NCI-H2081 treated with DMSO at 0.1 percent for 48 hours (cell line): ENCODE measurements around the gene KITLG.
A peak's percentile ranks its signal among the peaks of the same experiment; 100 is the strongest.
"Not testable (repeated sequence)": the region's sequence is repeated elsewhere in the genome, so short reads cannot be mapped to it uniquely, and the experiment has no call there.

Experiments
- DNase-seq: peaks from one replicate; lab custom pipeline; 2025; lab: John Stamatoyannopoulos, UW

Gene KITLG

DNA sequence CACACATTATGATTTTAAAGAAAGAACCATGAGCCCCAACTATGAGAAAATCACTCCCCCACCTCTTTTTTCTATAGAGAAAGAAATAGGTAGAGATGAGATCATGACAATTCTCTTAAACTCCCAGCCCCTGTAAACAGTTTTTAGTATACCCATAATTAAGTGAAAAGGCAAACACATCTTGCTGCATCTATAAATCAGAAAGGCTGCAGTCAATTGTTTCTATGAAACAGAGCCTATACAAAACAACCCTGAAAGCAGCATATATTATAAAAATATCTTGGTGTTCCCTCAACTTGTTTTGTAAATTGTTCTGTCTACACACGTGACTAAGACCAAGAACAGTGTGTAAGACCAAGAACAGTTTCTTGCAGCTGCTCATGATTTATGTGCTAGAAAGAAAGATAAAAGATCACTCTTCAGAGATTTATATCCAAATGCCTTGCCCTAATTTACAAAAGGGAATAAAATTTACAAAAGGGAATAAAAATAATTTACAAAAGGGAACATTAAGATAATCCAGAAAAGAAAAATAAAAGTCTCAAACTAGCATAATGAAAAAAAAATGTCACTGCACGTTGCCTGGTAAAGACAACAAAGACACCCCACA lies 4.8 kb downstream of the KITLG start:
- peak; percentile 66 for DNase-seq

DNA sequence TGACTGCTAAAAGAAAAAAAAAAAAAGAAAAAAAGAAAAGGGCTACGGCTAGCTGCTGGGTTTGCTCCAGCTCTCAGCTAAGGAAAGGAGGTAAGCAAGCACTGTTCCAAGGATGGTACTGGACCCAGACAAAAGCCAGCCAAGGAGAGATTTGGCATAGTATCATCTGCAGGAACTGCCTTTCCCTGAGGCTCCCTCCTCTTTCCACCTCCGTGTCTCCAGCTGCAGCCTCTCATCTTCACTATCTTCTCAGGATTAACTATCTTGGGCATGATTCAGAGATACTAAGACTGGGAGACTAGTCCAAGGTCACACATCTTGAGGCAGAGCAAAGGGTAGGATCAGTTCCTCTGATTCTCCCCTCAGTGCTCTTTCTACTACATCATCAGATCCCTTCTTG lies 6.0 kb downstream of the KITLG start:
- DNase-seq = no peak

DNA sequence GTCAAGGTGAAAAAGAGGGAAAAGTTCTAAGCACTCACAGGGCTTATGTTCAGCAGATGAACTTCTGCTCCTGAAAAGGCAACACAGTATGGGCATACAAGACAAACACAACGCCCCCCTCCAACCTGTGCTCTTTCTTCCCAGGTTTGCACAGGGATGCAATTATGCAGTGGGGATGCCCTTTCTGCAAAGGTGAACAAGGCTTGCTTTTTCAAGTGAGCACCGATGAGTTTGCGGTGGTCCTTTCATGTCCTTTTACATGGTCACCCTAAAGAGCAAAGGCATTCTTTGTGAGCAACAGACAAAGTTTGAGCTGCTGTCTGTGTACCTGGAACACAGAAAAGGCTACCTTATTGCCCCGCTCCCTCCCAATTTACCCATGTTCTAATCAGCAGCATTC lies 6.7 kb downstream of the KITLG start:
- DNase-seq = no peak

GRCh38 chr12:88572781-88573549 lies 7.3 kb downstream of the KITLG start:
- DNase-seq = no peak

DNA sequence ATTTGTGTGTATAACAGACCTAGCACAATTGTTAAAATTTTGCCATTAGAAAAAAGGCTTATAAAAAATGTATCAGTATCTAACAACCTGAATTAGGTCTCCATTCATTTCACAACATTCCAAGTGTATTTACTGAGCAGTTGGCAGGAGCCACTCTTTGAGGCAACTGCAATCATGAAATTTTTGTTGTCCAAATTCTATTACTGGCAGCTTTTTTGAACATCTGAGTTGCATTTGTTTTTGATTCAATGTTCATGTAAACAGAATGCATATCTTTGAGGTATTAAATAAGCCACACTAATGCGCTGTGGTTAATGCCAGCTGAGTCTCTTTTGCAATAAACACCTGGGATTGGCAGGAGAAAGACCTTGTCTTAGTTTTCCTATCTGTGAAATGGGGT lies 8.7 kb downstream of the KITLG start:
- no peak for DNase-seq

DNA sequence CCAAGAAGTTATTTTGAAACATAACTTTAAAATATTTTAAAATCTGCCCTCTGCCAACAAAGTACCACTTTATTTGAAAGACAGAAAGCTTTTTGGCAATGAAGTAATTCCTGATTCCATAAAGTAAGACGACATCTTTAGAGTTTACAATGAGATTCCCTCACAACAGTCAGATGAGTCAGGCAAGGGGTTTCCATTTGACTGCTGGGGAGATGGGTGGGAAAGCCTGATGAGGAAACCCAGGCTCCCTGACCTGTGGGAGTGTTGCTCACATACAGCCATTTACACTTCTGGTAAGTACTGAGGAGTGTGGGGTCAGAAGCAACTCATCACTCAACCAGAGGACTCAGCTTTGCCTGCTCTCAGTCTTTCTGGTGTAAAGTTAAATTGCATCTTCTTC lies 10.2 kb downstream of the KITLG start:
- no peak for DNase-seq

GRCh38 chr12:88566430-88566829 lies 13.8 kb downstream of the KITLG start:
- no peak for DNase-seq

GRCh38 chr12:88562846-88563582 lies 17.3 kb downstream of the KITLG start:
- no peak for DNase-seq

GRCh38 chr12:88562151-88562550 lies 18.1 kb downstream of the KITLG start:
- DNase-seq = no peak

GRCh38 chr12:88559772-88560171 lies 20.5 kb downstream of the KITLG start:
- DNase-seq = no peak

- no peak for DNase-seq
These were observed 21.1 kb downstream of the KITLG start for GRCh38 chr12:88559199-88559598.

DNA sequence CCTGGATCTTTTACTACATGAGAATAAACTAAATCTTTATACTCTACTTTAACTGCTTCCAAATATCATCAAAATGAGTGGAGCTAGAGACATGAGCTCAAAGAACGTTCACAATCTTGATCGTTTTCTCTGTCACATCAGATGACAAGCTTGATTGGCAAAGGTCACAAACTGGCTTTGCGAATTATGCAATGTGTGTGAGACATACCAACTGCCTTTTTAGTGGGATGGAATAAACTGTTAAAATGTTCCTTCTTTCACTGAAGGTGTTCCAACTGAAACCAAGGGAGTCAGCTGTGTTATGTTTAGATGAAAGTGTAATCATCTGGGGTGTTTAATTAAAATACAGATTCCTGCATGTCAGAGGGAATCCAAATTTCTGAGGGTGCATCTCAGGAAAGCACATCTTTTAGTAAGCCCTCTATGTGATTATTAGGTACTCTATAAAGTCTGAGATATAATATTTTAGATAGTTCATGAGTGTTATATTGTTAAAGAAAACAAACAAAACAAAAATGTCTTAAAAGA lies 21.9 kb downstream of the KITLG start:
- DNase-seq = no peak

DNA sequence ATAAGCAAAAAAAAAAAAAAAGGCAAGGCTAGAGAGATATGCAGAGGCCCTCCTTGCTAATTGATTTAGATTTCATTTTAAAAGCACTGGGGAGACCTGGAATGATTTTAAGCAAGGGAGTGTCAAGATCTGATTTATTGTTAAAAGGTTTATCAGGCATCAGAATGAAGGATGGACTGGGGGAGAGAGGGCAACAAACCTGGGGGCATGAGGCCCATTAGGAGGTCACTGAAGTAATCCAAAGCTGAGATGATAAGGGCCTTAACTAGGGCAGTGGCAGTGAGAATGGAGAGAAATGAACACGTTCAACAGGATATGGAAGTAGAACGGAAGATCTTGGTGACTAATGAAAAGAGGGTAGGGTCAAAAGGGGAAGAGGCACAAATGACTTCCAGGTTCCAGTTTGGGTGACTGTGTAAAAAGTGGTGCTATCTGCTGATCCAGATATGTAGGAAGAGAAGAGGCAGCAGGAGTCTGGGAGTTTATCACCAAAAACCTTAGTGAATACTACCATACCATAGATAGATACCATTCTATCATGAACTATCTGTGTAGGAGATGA lies 24.0 kb downstream of the KITLG start:
- DNase-seq = no peak

DNA sequence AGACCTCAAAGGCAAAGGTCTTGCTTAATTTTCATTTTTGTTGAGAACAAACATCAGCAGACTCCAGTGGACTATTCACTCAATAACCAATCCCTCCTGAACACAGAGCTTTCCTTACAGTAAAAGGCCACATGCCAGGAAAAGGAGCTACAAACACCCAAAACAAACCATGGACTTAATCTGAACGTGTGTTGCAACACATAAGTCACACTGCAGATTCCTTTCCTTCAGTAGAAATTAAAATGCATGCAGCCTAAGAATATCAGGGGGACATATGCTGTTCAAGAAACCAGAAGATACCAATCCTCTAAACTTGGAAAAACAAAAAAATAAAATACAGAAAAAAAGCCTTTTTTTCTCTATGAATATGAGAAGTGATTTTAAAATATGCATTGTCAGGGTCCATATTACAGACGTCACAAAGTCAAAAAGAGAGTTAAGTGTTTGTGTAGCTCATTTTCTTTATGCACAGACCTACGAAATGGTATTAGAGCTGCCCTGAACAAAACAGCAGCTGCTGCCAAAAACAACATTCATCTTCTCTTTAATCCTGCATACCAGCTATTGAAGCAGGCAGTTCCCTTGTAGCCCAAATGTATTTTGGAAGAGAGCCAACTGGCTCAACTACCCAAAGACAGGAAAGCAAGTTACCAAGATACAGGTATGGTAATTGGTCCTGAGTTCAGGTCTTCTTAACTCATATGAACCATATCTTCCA lies 26.2 kb downstream of the KITLG start:
- peak; percentile 74 for DNase-seq

DNA sequence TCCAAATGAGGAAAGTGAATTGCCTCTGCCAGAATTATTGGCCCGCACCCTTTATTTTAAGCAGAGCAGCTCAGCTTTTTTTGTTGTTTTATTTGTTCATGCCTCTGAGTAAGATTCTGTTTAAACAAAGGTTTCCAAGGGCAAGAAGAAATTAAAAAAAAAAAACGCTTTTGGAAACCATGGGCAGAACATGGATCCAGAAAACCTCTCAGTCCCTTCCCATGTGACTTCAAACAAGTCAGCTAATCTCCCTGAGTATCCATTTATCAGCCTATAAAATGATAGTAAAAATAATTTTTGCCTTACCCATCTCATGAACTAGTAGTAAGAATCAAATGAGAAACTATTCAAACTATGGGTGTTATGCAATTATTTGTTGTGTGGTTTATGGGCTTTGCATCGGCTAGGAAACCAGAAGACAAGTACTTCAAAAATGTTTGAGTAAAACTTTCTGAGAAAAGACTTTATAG lies 27.6 kb downstream of the KITLG start:
- no peak for DNase-seq

DNA sequence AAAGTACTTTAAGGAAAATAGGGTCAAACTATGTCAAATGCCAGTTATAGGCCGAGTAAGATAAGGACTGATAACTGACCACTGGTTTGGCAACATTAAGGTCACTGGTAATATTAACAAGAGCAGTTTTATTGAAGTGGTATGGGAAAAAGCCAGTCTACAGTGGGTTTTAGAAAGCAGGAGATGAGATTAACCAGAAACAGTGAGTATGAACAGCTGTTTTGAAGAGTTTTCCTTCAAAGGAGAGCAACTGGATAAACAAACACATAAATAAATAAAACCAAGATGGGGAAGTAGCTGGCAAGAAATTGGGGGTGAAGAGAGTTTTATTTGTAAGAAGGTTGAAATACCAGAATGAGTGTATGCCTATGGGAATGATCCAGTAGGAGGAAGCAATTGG lies 30.3 kb downstream of the KITLG start:
- no peak for DNase-seq

- DNase-seq = not testable (repeated sequence)
These were observed 32.3 kb downstream of the KITLG start for GRCh38 chr12:88547949-88548348.

- no peak for DNase-seq
These were observed 33.4 kb downstream of the KITLG start for GRCh38 chr12:88546853-88547252.

DNA sequence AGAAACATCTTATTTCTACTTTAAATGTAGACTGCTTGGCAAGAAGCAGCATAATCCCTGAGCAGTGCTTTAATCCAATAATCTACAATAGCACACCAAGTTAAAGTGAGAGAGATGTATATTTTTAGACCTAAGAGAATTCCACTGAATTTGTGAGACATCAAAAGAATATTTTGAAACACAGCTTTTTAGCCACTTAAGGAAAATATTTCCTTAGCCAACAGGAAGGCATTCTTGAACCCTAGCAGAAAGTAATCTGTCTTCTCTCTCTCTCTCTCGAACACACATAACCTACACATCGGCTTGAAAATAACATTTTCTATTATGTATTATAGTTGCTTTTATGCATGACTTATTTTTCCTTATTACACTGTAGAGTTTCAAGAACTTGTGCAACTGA lies 34.0 kb downstream of the KITLG start:
- no peak for DNase-seq

DNA sequence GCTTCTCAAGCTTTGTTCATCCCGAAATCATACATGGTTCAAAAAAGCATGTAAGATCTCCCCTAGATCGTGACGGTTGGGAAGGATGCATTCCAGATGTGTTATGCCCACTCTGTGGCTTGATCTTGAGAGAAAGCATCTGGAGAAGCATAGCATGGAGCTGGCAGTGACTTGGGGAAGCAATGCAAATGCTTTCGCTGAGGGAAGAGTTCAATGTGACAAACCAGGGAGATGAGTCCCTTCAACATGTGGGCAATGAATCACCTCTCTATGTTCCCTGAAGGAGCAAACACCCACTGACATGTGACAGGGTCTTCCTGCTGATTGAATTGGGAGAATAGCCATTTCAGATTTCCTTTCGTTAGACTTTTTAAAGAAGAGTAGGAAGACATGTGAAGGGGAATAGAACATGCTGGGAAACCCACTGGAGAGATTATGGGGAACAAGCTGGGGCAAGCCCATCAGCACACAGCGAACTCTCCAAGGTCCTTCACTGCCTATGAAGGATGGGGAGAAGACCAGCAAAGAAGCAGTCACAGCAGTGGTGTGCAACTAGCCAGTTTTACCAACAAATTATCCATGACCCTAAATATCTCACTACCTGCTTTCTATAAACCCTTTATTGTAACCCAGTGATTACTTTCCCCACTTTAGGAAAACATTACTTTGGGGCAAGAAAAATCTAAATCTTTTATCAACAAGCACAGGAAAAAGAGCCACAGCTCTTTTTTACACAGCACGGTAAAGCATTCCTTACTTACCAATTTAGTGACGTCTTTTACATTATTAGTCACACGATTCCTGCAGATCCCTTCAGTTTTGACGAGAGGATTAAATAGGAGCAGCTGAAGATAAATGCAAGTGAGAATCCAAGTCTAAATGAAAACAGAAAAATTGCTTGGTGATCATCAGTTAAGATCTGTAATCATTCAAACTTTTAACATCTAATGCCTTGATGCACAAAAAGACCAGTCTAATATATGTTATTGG lies 35.0 kb downstream of the KITLG start:
- DNase-seq = no peak

- no peak for DNase-seq
These were observed 40.4 kb downstream of the KITLG start for GRCh38 chr12:88539893-88540292.
